Fibroblast of gingiva (primary cell): ENCODE data around the gene EXOSC10.
"Not testable (repeated sequence)": the region's sequence is repeated elsewhere in the genome, so short reads cannot be mapped to it uniquely, and the experiment has no call there.

ENCODE experiments used
- DNase-seq: peaks from one replicate; pipeline ENCODE4 v3.0.0-alpha.2; 2011; ENCODE audit warnings: low read depth

Gene EXOSC10

DNA sequence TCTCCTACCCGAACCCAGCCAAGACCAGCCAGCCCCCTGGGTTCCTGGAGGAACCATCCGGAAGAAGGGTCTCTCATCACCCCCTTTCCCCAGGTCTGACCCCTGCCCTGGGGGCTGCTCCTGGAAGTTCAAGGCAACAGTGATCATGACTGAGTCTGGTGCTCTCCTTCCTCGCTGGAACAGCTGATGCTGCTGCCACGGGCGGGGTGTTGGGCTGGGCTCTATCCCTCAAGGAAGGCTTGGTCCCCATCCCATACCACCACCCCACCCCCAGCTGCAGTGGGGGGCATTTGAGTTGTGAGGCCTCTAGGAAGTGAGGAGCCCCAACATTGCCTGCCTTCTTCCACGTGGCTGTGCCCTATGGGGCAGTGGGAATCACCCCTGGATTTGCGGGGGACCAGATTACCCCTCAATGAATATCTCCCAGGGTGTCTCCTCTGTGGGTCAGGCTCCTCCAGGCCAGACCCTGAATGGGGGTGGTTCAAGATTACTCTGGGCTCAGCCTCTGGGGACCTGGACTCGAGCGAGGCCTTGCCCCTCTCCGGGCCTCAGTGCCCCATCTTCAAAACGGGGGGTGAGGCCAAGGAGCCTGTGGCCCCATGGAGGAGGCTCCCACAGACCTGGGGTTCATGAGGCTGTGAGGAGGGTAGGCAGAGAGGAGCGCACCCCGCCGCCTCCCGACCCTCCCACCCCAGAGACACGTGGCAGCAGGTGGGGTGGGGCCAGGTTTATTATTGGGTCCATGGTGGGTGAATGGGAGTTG, 55.4 kb downstream of the EXOSC10 start:
- no peak for DNase-seq

DNA sequence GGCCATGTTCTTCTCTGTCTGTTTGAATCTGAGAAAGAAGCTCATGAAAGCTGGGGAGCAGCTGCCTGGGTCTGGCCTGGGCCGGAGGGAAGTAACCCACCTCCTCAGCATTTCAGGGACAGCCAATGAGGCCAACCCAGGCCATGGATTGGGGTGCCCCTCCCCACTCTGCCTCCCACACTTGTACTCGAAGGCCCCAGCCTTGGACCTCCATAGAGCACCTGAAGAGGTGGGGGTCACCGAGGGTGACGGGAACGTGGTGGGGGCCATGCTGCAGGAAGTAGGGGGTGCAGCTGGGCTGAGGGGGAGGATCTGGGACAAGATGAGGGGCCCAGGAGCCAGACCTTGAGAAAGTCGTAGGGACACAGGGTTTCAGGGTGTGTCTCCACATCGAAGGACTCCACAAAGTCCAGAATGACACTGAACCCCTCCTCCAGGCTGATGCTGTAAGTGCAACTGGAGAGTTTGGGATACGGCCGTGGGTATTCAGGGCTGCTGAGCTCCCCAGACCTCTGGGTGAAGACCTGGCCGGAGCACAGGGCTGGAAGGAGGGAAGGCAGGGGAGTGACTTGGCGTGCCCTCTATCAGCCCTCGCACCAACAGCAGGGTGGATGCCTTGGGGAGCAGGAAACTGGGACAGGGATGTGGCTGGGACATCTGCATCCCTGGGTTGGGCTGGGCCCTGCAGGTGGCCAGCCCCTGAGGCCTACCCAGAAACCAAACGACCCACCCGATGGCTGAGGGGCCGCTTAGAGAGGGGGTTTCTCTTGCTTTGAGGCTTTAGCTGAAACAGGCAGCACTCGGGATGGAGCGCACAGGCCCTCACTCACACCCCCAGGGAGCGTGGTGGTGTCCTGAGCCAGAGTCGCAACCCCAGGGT, 56.4 kb downstream of the EXOSC10 start:
- DNase-seq = no peak

DNA sequence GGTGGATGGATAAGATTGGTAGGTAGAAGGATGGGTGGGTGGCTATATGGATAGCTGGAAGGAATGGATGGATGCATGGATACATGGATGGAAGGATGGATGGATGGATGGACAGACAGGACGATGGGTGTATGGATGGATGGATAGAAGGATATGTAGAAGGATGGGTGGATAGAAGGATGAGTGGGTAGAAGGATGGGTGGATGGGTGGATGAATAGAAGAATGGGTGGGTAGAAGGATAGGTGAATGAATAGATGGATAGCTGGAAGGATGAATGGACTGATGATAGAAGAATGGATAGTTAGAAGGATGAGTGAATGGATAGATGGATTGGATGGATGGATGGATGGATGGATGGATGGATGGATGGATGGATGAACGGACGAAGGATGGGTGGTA, 57.6 kb downstream of the EXOSC10 start:
- DNase-seq = no peak

DNA sequence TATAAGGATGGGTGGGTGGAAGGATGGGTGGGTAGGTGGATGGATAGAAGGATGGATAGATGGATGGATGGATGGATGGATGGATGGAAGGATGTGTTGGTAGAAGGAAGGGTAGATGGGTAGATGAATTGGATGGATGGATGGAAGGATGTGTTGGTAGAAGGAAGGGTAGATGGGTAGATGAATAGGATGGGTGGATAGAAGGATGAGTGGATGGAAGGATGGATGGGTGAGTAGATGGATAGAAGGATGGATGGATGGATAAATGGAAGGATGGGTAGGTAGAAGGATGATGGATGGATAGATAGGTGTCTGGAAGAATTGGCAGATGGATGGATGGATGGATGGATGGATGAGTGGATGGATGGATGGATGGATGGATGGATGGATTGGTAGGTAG, 58.6 kb downstream of the EXOSC10 start:
- DNase-seq = no peak

DNA sequence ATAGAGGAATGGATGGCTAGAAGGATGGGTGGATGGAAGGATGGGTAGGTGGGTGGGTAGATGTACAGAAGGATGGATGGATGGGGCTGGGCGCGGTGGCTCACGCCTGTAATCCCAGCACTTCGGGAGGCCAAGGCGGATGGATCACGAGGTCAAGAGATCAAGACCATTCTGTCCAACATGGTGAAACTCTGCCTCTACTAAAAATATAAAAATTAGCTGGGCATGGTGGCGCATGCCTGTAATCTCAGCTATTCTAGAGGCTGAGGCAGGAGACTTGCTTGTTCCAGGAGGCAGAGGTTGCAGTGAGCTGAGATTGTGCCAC, 59.6 kb downstream of the EXOSC10 start:
- not testable (repeated sequence) for DNase-seq

DNA sequence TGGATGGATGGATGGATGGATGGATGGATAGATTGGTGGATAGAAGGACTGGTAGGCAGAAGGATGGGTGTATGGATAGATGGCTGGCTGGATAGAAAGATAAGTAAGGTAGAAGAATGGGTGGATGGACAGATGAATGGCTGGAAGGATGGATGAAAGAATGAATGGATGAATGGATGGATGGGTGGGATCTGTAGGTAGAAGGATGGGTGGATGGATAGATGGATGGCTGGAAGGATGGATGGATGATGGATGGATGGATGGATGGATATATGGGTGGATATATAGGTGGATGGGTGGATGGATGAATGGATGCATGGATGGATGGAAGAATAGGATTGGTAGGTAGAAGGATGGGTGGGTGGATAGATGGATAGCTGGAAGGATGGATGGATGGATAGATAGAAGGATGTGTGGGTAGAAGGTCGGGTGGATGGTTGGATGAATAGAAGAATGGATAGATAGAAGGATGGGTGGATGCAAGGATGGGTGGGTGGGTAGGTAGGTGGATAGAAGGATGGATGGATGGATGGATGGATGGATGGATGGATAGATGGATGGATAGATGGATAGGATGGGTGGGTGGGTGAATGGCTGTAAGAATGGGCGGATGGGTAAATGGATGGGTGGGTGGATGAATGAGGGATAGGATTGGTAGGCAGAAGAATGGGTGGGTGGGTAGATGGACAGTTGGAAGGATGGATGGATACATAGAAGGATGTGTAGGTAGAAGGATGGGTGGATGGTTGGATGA, 60.1 kb downstream of the EXOSC10 start:
- DNase-seq = no peak

DNA sequence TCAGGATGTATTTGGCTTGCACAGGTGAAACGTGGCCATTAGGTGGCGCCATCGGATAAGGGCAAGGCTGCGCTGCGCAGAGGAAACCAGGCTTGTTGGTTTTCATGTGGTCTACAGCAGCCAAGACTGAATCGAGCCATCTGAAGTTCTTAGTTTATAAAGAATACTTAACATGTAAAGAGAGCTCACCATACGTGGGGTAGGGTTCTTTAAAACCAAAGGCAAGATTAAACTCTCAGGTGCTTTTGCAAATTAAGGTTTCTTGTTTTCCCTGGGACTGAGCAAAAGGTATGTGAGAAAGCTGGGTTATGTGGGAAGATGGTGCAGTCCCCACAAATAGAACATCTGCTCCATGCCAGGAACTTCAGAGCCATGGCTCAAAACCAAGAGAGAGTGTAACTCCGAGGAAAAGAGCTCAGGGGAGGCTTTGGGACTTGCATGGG, 61.9 kb downstream of the EXOSC10 start:
- DNase-seq = peak; percentile 79

DNA sequence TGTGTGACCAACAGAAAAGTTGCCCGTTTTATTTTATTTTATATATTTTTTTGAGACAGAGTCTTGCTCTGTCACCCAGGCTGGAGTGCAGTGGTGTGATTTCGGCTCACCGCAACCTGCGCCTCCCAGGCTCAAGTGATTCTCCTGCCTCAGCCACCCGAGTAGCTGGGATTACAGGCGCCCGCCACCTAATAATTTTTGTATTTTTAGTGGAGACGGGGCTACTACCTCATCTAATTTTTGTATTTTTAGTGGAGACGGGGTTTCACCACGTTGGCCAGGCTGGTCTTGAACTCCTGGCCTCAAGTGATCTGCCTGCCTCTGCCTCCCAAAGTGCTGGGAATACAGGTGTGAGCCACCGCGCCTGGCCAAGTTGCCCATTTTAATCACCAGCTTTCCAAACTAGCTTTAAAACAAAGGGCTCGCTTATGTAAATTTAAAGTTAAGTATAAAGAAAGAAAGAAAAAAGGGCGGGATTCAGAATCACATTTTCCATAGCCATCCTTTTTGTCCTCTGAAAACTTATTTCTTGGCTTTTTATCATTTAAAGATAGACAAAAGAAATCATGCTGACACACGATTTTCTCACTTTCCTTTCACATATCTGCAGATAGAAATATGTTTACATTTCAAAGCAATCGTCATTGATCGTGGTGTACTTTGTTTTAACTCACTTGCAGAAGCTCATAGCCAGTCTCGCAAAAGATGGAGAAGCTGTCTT, 62.5 kb downstream of the EXOSC10 start:
- DNase-seq = not testable (repeated sequence)

DNA sequence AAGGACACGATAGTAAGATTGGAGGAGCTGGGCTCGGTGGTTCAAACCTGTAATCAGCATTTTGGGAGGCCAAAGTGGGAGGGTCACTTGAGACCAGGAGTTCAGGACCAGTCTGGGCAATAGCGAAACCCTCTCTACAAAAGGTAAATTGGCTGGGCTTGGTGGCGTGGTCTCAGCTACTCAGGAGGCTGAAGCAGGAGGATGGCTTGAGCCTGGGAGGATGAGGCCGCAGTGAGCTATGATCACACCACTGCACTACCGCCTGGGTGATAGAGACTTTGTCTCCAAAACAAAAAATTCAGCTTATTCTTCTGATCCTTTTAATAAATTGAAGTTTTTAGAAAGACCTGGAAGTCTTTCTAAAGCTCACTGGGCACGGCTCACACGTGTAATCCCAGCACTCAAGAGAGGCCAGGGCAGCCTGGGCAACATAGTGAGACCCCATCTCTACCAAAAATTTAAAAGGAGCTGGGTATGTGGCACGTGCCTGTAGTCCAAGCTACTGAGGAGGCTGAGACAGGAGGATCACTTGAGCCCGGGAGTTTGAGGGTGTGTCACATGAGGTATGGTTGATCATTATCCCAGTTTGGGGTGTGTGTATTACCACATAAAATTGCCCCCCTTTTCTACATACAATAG, 67.9 kb downstream of the EXOSC10 start:
- no peak for DNase-seq

DNA sequence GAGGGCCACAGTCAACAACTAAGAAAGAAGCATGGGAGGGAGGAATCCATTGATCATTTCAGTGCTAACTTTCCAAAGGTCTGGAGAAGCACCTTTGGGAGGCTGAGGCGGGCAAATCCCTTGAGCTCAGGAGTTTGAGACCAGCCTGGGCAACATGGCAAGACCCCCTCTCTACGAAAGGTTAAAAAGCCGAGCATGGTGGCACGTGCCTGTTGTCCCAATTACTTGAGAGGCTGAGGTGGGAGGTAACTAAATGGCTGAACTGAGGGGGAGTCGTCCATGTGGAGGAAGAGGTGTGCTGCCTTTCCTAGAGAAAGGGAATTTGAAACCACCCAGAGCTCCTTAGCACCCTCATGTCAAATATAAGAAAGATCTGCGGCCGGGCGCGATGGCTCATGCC, 68.8 kb downstream of the EXOSC10 start:
- no peak for DNase-seq

DNA sequence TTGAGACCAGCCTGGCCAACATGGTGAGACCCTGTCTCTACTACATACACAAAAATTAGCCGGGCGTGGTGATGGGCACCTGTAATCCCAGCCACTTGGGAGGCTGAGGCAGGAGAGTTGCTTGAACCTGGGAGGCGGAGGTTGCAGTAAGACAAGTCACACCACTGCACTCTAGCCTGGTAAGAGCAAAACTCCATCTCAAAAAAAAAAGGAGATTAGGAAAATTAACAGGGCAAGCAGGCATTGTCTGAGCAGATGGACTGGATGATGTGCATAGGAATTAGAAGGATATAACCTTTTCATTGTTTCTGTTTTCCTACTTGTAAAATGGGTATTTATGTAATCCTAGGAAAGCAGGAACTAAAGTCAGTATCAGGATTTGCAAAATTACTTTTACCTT, 71.7 kb downstream of the EXOSC10 start:
- DNase-seq = no peak

DNA sequence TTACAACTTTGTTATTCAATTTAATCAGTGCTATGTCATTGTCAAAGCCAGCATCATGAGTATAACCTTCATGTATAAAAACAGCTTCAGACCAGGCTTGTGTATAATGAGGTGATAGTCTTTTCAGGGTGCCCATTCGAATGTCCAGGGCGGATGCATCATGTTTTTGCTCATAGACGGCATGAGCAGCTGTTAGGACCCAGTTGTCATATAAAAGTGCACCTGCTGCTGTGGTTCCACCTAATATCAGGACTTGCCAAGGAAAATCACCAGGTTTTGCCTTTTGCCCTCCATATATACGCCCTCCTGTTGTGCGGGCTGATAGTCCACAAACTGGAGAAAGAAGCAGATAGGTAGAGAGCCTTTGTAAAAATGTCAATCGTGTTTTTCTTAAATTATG, 72.4 kb downstream of the EXOSC10 start:
- DNase-seq = no peak

DNA sequence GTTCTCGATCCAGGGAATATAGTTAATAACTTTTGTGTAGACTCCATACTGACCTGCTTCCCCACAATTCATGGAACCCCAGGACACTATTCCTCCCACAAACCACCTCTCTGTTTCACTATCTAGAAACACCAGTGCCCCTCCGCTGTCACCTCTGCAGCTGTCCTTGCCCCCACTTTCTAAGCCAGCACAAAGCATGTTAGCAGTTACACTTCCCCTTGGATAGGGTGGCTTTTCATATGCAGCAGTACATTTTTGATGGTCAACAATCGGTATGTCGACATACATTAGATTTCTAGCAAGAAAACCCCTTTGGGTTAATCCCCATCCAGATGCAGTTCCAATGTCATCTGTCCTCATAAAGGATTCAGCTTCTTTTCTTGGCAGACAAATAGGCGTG, 72.8 kb downstream of the EXOSC10 start:
- no peak for DNase-seq

DNA sequence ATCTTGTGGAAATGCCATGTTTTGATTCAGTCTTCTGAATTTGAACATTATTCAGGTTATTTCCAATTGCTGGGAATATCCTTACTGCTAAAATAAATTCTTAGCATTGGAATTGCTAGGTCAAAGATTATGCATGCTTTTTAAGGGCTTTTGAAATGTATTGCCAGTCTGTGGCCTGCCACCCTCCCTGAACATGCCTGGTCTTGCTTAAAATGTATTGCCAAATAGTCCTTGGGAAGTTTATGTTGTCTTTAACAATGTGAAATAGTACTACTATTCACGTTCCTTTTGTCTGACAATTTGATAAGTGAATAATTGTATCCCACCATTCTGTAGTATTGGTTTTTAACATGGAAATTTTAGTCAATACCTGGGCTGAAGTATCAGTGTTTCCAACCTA, 73.6 kb downstream of the EXOSC10 start:
- DNase-seq = peak; percentile 53

DNA sequence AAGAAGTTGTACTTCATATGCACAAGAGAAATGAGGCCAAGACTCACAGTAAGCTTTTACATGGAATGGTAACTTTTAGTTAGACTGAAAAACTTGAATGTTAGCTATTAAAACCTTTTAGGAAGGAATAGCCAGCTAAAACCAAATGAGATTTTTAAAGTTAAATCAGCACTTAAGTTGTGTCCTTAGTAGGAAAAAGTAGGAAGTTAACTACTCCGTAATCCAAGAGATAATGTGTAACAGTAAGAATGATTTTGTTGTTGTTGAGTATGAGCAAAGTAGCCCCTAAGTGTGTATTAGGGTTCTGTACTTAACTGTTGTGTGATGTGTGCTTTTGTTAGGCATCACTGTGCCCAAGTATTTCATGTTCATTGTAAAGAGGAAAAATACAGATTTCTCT, 74.1 kb downstream of the EXOSC10 start:
- DNase-seq = no peak

DNA sequence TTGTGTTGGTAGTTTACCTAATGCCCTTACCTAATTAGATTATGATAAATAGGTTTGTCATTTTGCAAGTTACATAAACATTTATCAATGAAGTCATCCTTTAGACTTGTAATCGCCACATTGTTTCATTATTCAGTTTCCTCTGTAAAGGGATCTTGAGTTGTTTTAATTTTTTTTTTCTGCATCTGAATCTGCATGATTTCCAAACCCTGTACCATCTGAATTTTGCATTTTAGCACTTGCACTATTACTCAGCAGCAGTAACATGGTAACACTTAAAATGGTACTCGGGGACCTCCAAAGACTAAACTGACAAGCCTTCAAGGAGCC, 74.8 kb downstream of the EXOSC10 start:
- no peak for DNase-seq

DNA sequence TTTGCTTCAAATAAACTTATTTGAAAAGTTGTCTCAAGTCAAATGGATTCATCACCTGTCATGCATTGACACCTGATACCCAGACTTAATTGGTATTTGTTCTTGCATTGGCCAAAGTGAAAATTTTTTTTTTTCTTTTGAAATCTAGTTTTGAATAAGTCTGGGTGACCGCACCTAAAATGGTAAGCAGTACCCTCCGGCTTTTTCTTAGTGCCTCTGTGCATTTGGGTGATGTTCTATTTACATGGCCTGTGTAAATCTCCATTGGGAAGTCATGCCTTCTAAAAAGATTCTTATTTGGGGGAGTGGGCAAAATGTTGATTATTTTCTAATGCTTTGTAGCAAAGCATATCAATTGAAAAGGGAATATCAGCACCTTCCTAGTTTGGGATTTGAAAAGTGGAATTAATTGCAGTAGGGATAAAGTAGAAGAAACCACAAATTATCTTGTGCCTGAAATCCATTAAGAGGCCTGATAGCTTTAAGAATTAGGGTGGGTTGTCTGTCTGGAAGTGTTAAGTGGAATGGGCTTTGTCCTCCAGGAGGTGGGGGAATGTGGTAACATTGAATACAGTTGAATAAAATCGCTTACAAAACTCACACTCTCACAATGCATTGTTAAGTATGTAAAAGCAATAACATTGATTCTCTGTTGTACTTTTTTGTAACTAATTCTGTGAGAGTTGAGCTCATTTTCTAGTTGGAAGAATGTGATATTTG, 75.4 kb downstream of the EXOSC10 start:
- DNase-seq = no peak

DNA sequence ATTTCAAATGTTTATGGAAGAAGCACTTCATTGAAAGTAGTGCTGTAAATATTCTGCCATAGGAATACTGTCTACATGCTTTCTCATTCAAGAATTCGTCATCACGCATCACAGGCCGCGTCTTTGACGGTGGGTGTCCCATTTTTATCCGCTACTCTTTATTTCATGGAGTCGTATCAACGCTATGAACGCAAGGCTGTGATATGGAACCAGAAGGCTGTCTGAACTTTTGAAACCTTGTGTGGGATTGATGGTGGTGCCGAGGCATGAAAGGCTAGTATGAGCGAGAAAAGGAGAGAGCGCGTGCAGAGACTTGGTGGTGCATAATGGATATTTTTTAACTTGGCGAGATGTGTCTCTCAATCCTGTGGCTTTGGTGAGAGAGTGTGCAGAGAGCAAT, 76.5 kb downstream of the EXOSC10 start:
- DNase-seq = no peak

DNA sequence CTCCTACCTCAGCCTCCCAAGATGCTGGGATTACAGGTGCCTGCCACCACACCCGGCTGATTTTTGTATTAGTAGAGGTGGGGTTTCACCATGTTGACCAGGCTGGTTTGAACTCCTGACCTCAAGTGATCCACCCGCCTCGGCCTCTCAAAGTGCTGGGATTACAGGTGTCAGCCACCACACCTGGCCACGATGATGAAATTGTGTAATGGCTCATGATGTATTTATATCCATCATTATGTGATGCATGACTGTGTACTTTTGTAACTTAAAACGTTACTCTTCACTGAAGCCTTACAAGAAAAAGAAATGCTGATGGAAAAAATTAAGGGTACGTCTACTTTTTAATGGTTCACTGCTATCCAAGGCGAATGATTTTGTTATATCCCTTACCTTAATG, 79.7 kb downstream of the EXOSC10 start:
- no peak for DNase-seq

DNA sequence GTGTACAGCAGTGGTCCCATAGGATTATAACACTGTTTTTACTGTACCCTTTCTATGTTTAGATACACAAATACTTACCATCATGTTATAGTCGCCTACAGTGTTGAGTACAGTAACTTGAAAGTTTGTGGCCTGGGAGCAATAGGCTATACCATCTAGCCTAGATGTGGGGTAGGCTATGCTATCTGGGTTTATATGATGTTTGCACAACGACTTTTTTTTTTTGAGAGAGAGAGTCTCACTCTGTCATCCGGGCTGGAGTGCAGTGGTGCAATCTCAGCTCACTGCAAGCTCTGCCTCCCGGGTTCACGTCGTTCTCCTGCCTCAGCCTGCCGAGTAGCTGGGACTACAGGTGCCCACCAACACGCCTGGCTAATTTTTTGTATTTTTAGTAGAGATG, 80.3 kb downstream of the EXOSC10 start:
- DNase-seq = not testable (repeated sequence)
